NCI-H1105 treated with DMSO at 0.1 percent for 48 hours (cell line): ENCODE measurements around the gene COL20A1.

ENCODE experiments used
- DNase-seq: peaks from one replicate; lab custom pipeline; 2025; lab: John Stamatoyannopoulos, UW

COL20A1 gene

GRCh38 chr20:63278661-63279060 is 14.3 kb upstream of the COL20A1 start:
- no peak for DNase-seq

- no peak for DNase-seq
Measured at GRCh38 chr20:63279931-63280330, 13.1 kb upstream of the COL20A1 start.

GRCh38 chr20:63280371-63280770 is 12.6 kb upstream of the COL20A1 start:
- DNase-seq, result no peak

- no peak for DNase-seq
Measured at GRCh38 chr20:63280929-63281545, 11.9 kb upstream of the COL20A1 start.

- no peak for DNase-seq
Measured at GRCh38 chr20:63281742-63282665, 11.0 kb upstream of the COL20A1 start.

- no peak for DNase-seq
Measured at GRCh38 chr20:63282946-63283345, 10.0 kb upstream of the COL20A1 start.

GRCh38 chr20:63283397-63284082 is 9.4 kb upstream of the COL20A1 start:
- DNase-seq, result no peak

- DNase-seq, result no peak
Measured at GRCh38 chr20:63284083-63284440, 8.9 kb upstream of the COL20A1 start.

- no peak for DNase-seq
Measured at GRCh38 chr20:63284544-63284949, 8.4 kb upstream of the COL20A1 start.

GRCh38 chr20:63284981-63285524 is 7.9 kb upstream of the COL20A1 start:
- no peak for DNase-seq

GRCh38 chr20:63285636-63286615 is 7.1 kb upstream of the COL20A1 start:
- no peak for DNase-seq

- DNase-seq, result no peak
Measured at GRCh38 chr20:63286781-63287696, 5.9 kb upstream of the COL20A1 start.

- no peak for DNase-seq
Measured at GRCh38 chr20:63287697-63288580, 5.0 kb upstream of the COL20A1 start.

GRCh38 chr20:63288581-63289251 is 4.3 kb upstream of the COL20A1 start:
- no peak for DNase-seq

GRCh38 chr20:63289311-63290135 is 3.5 kb upstream of the COL20A1 start:
- no peak for DNase-seq

GRCh38 chr20:63290136-63290676 is 2.8 kb upstream of the COL20A1 start:
- DNase-seq, result no peak

- DNase-seq, result peak; percentile 33
Measured at GRCh38 chr20:63290677-63291472, 2.1 kb upstream of the COL20A1 start.
